Hematopoietic multipotent progenitor cell treated with erythropoietin and hydrocortisone succinate and interleukin-3 and kit ligand, for 17 days (in vitro differentiated cells): ENCODE measurements around the gene WHRN.

ENCODE experiments used
- DNase-seq: peaks from one replicate; pipeline ENCODE4 v3.0.0-alpha.2; 2015; ENCODE audit warnings: low spot score

WHRN gene

GRCh38 chr9:114450181-114450580, 55.1 kb downstream of the WHRN start:
- DNase-seq, result no peak

DNA sequence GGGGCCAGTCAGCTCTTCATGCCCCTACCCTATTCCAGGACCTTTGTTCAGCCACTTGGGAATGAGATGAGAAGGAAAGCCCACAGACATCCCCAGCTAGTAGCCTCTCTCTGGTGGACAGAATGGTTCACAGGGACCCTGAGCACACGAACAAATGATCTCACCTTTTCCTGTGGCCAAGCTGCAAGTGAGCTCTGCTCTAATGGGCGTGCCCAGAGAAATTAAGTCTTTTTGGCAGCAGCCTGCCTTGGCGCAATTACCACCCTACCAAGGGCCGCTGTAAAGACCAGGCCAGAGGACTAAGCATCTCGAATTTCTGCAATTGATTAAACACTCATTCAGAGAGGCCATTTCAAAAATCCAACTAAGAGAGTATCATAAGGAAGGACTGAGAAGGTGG, 56.0 kb downstream of the WHRN start:
- no peak for DNase-seq

GRCh38 chr9:114448706-114449105, 56.6 kb downstream of the WHRN start:
- DNase-seq, result no peak

- DNase-seq, result no peak
These were observed 58.4 kb downstream of the WHRN start for GRCh38 chr9:114446672-114447450.

DNA sequence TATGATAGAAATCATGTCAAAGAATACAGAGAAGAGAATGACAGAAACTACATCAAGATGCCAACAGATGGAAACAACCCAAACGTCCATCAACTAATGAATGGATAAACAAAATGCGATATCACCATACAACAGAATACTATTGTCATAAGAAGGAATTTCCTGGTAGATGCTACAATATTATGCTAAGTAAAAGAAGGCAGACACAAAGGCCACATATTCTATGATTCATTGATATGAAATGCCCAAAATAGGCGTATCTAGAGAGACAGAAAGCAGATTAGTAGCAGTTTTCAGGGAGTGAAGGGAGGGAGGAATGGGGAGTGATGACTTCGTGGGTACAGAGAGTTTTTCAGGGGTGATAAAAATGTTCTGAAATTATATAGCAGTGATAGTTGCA, 59.2 kb downstream of the WHRN start:
- DNase-seq, result no peak

- no peak for DNase-seq
These were observed 59.7 kb downstream of the WHRN start for GRCh38 chr9:114445616-114446015.

GRCh38 chr9:114442022-114442421, 63.3 kb downstream of the WHRN start:
- no peak for DNase-seq

DNA sequence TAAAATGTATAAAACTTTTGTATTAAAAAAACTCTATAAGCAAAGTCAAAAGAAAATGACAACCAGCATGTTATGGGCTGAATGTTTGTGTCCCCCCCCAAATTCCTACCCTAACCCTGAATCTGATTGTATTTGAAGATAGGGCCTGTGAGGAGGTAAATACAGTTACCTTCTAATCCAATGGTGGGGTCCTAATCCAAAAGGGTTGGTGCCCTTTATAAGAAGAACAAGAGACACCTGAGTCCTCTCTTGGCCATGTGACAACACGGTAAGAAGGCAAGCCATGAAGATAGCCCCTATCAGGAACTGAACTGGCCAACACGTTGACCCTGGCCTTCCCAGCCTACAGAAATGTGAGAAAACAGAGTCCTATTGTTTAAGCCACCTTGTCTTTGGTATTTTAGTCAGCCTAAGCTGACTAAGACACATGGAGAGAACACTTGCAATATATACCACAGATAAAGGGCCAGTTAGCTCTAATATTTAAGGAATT, 67.8 kb downstream of the WHRN start:
- DNase-seq, result no peak

DNA sequence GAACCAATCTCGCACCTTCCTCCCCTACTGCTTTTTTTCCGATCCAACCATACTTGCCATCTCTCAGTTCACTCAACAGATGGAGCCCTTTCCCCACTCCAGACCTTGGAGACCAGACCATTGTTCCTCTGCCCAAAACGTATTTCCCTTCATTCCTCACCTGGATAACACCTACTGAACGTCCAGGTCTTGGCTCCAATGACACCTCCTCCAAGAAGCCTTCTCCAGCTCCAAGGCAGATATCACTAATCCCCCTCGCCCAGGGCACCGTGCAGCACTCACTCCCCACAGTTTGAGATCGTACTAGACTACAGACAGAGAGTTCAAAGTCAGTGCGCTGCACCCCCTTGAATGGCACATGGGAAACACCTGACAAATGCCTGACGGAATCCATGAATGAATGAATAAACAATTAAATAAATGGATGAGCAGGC, 70.4 kb downstream of the WHRN start:
- no peak for DNase-seq

- no peak for DNase-seq
These were observed 71.5 kb downstream of the WHRN start for GRCh38 chr9:114433720-114434255.

GRCh38 chr9:114433086-114433485, 72.2 kb downstream of the WHRN start:
- DNase-seq, result no peak

GRCh38 chr9:114432323-114433067, 72.8 kb downstream of the WHRN start:
- DNase-seq, result no peak

GRCh38 chr9:114431770-114432169, 73.5 kb downstream of the WHRN start:
- DNase-seq, result no peak

DNA sequence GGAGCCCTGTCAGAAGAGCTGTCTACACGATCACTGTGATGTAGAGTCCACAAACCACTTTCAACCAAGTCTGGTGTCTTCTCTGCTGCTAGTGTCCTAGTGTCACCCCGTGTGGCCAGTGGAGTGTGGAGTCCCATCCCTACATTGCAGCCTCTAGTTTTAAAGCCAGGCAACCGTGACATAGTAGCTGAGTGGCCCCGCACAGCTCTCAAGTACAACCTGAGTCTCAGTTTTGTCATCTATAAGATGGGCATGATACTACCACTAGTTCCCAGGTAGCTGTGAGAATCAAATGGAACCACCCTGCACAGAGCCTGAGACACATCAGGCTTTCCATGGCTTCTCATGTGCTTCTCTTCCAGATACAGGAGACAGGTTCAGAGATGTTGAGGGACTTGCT, 74.3 kb downstream of the WHRN start:
- DNase-seq, result no peak

DNA sequence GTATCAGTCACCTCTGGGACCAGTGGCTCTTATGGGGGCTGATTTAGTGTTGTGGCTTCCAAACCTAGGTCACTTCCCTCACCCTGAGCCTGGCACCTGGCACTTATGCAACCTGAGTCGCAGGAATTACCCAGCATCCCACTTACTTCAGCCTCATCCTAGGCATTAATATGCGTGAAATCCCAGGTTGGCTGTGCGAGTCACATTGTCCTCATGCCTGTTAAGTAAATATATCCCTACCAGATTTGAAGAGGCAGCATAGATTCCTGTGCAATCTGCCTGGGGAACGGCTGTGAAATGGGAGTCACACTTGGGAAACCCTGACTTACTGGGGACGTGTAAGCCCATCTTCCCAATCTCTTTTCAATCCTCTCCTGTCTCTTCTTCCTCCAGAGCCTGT, 74.8 kb downstream of the WHRN start:
- DNase-seq, result no peak

DNA sequence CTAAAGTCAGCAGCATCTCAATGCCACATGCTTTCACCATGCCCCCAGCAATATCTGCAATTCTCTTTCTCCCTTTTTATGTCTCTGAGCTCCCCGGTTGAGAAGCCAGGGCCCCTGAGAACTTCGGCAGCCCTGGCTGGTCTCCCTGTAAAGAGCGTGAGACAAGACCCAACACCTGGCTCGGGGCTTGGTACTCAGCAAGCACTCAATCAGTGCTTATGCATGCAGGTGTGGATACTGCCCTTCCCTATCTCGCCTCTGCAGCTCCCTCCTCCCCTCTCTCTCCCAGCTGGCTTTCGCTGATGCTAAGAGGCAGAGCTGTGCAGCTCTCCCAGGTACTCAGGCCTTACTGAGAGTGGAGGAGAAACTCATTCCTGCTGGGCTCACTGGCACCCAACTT, 75.8 kb downstream of the WHRN start:
- DNase-seq, result no peak

- DNase-seq, result no peak
These were observed 76.8 kb downstream of the WHRN start for GRCh38 chr9:114428466-114428865.

DNA sequence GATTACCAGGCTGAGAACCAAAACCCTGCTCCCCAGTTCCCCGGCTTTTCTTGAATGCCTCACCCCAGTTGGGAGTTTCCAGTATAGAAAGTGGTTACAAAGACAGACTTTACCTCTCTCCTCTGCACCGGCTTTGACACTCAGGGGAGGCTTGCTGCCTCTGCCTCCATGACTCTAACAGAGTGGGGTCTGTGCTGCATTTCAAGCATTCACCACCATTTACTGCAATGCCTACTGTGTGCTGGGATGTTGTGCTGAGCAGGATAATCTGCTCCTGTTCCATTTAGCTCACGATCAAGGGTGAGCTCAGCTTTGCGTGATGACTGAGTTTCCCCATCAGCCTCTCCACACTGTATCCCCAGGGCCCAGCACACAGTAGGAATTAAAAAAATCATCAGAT, 77.6 kb downstream of the WHRN start:
- no peak for DNase-seq

DNA sequence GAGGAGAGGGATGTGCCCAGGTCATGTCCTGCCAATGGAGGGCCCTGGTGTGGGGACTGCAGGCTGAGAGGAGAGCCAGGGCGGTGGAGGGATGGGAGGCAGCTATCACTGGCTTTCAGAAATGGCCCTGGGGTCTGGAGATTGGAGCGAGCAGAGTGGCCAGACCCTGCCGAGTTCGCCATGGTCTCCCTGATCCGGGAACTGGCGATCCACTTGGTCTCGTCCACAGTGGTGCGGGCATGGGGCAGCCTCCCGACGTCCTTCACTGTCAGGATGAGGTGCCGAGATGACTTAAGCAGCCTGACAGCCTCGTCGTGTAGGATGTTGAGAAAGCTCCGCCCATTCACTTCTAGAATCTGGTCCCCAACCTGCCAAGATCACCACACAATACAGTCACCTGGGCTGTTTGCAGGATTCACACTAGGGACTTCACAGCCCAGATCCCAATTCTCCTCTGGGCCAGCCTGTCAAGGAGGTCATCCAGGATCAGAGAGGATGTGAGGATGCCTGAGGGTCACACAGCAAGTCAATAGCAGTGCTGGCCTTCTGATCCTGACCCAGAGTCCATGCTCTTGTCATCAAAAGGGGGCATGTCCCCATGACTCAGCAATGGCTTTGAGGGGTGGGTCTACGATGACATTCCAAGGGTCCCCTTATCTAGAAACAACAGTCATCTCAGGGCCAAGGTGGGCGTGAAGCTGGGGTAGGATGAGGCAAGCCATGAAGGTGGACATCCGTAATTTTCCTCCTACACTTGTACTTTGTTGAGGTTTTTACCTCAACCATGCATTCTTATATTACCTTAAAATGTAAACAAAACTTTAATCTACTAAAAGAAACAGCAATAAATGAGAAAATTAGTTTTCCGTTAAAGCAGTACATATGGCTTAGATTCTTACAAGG, 79.0 kb downstream of the WHRN start:
- no peak for DNase-seq

GRCh38 chr9:114425126-114425525, 80.1 kb downstream of the WHRN start:
- DNase-seq, result no peak

GRCh38 chr9:114424126-114424525, 81.1 kb downstream of the WHRN start:
- no peak for DNase-seq

GRCh38 chr9:114423181-114423580, 82.1 kb downstream of the WHRN start:
- DNase-seq, result no peak
